T-helper 1 cell treated with Interleukin-12 subunit alpha and Interleukin-12 subunit beta and Interleukin-4 antibody, amounts not matched to agents 30 μg/mL and 1 μg/mL, for 36 hours (primary cell): Measurements from ENCODE around the gene ABCD1.

Source experiments
- H3K27ac Mint-ChIP-seq: one replicate; pipeline ENCODE4 v1.8.0; 2021; ENCODE audit warnings: mild to moderate bottlenecking, mixed read lengths
- H3K27me3 Mint-ChIP-seq: one replicate; pipeline ENCODE4 v1.8.0; 2021; ENCODE audit warnings: low read depth, mixed read lengths
- H3K36me3 Mint-ChIP-seq: one replicate; pipeline ENCODE4 v1.8.0; 2021; ENCODE audit warnings: low read depth, mixed read lengths
- H3K4me1 Mint-ChIP-seq: one replicate; pipeline ENCODE4 v1.8.0; 2021; ENCODE audit warnings: low read depth, mixed read lengths
- H3K4me3 Mint-ChIP-seq: one replicate; pipeline ENCODE4 v1.8.0; 2021; ENCODE audit warnings: mild to moderate bottlenecking, moderate library complexity, mixed read lengths
- H3K9me3 Mint-ChIP-seq: one replicate; pipeline ENCODE4 v1.8.0; 2021; ENCODE audit warnings: mixed read lengths

The ABCD1 gene

DNA sequence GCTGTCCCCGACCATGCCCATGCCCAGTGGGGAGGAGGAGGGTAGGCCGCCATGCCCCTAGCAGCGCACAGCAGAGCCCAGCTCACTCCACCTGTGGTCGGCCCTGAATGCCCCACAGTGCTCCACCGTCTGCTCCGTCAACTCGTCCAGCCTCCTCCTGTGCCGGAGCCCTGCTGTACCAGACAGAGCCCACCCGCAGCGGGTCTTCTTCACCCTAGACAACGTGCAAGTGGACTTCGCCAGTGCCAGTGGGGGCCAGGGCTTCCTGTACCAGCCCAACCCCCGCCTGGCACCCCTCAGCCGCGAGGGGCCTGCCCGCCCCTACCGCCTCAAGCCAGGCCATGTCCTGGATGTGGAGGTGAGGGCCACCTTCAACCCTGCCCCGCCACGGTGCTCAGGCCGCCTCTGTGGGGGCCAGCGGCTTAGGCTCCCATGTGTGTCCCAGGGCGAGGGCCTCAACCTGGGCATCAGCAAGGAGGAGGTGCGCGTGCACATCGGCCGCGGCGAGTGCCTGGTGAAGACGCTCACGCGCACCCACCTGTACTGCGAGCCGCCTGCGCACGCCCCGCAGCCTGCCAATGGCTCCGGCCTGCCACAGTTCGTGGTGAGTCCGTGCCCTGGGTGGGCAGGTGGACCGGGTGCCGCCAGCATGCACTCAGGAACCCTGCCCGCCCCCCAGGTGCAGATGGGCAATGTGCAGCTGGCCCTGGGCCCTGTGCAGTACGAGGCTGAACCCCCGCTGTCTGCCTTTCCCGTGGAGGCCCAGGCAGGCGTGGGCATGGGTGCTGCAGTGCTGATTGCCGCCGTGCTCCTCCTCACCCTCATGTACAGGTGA, 49.3 kb downstream of the ABCD1 start:
- Mint-ChIP-seq H3K27ac (no peak overlapping the region), H3K36me3 (no peaks in the 10 kb centered on the region), H3K4me1 (peaks cover 1% of the 10 kb centered on the region), H3K9me3 (no peaks in the 10 kb centered on the region), H3K4me3 (no peak overlapping the region), H3K27me3 (no peaks in the 10 kb centered on the region)

- Mint-ChIP-seq H3K27me3 (no peaks in the 10 kb centered on the region), H3K36me3 (no peaks in the 10 kb centered on the region), H3K9me3 (no peaks in the 10 kb centered on the region), H3K27ac (no peak overlapping the region), H3K4me3 (no peak overlapping the region), H3K4me1 (peaks cover 1% of the 10 kb centered on the region)
Measured at GRCh38 chrX:153774576-153775292, 50.1 kb downstream of the ABCD1 start.

- no peaks in the 10 kb centered on the region for H3K9me3 Mint-ChIP-seq
- H3K27ac Mint-ChIP-seq, result no peak overlapping the region
- H3K27me3 Mint-ChIP-seq, result peaks cover 3% of the 10 kb centered on the region
- H3K4me3 Mint-ChIP-seq, result no peak overlapping the region
- peaks cover 1% of the 10 kb centered on the region for H3K4me1 Mint-ChIP-seq
- no peaks in the 10 kb centered on the region for H3K36me3 Mint-ChIP-seq
Measured at GRCh38 chrX:153775293-153776119, 50.9 kb downstream of the ABCD1 start.

DNA sequence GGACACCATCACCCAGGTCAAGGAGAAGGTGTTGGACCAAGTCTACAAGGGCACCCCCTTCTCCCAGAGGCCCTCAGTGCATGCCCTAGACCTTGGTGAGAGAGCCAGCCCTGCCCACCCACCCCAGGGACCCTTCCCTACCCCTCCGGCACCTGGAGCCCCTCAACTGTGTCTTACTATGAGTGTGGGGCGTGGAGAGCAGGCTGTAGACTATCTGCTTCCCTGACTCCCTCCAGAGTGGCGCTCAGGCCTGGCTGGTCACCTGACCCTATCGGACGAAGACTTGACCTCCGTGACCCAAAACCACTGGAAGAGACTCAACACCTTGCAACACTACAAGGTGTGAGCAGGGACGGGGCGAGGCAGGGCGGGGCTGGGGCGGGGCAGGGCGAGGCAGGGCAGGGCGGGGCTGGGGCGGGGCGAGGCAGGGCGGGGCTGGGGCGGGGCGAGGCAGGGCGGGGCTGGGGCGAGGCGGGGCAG, 51.5 kb downstream of the ABCD1 start:
- H3K4me3 Mint-ChIP-seq, result no peak overlapping the region
- H3K27me3 Mint-ChIP-seq, result peaks cover 3% of the 10 kb centered on the region
- no peak overlapping the region for H3K27ac Mint-ChIP-seq
- peaks cover 1% of the 10 kb centered on the region for H3K4me1 Mint-ChIP-seq
- no peaks in the 10 kb centered on the region for H3K9me3 Mint-ChIP-seq
- no peaks in the 10 kb centered on the region for H3K36me3 Mint-ChIP-seq

DNA sequence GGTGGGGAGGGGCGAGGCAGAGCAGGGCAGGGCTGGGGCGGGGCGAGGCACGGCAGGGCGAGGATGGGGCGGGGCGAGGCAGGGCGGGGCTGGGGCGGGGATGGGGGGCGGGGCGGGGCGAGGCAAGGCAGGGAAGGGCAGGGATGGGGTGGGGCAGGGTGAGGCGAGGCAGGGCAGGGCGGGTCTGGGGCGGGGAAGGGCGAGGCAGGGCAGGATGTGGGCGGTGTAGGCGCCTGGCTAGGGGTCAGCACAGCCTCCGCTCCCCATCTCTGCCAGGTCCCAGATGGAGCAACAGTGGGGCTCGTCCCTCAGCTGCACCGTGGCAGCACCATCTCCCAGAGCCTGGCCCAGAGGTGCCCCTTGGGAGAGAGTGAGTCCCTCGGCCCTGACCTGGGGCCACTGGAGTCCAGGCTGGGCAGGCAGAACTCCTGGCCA, 52.0 kb downstream of the ABCD1 start:
- H3K4me3 Mint-ChIP-seq, result no peak overlapping the region
- peaks cover 3% of the 10 kb centered on the region for H3K27me3 Mint-ChIP-seq
- no peak overlapping the region for H3K27ac Mint-ChIP-seq
- no peaks in the 10 kb centered on the region for H3K36me3 Mint-ChIP-seq
- no peaks in the 10 kb centered on the region for H3K9me3 Mint-ChIP-seq
- peaks cover 1% of the 10 kb centered on the region for H3K4me1 Mint-ChIP-seq

DNA sequence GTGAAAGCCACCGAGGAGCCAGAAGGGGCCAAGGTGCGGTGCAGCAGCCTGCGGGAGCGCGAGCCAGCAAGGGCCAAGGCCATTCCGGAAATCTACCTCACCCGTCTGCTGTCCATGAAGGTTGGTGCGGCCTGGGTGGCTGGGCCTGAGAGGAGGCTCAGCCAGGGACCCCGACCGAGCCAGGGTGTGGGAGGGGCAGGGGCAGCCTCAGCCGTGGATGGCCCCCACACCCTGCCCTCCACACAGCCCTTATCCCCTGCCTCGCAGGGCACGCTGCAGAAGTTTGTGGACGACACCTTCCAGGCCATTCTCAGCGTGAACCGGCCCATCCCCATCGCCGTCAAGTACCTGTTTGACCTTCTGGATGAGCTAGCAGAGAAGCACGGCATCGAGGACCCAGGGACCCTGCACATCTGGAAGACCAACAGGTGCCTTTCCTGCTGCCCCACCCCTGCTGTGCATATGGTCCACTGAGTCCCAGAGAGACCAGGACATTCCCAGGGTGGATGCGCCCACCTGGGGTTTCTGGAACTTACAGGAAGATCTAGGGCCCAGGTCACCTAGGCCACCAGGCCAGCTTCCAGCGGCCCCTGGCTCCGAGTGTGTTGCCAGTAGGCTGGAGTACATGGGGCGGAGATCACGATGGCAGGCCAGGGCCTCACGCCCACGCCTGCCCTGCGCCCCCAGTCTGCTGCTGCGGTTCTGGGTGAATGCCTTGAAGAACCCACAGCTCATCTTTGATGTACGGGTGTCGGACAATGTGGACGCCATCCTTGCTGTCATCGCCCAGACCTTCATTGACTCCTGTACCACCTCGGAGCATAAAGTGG, 52.8 kb downstream of the ABCD1 start:
- Mint-ChIP-seq H3K27me3 (peaks cover 3% of the 10 kb centered on the region), H3K4me3 (no peak overlapping the region), H3K36me3 (no peaks in the 10 kb centered on the region), H3K9me3 (no peaks in the 10 kb centered on the region), H3K4me1 (peaks cover 1% of the 10 kb centered on the region), H3K27ac (no peak overlapping the region)

- Mint-ChIP-seq H3K4me3 (no peak overlapping the region), H3K36me3 (no peaks in the 10 kb centered on the region), H3K27ac (no peak overlapping the region), H3K9me3 (no peaks in the 10 kb centered on the region), H3K4me1 (peaks cover 1% of the 10 kb centered on the region), H3K27me3 (peaks cover 3% of the 10 kb centered on the region)
Measured at GRCh38 chrX:153778181-153778580, 53.5 kb downstream of the ABCD1 start.

DNA sequence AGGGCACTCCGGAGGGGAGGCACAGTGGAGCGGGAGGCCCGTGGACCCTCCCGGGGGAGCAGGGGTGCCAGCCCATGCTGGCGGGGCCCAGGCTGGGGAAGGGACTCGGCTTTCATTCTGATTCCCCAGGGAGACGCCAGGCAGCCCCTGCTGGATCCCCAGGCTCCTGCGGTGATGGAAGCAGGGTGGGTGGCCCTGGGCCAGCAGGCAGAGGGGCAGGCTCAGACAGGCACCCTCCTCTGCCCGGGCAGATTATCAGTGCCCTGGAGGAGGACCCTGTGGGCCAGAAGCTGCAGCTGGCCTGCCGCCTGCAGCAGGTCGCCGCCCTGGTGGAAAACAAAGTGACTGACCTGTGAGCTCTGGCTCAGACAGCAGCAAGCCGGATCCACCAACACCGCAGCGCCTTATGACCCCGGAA, 54.0 kb downstream of the ABCD1 start:
- H3K4me3 Mint-ChIP-seq, result no peak overlapping the region
- no peak overlapping the region for H3K27ac Mint-ChIP-seq
- peaks cover 1% of the 10 kb centered on the region for H3K4me1 Mint-ChIP-seq
- H3K36me3 Mint-ChIP-seq, result no peaks in the 10 kb centered on the region
- no peaks in the 10 kb centered on the region for H3K9me3 Mint-ChIP-seq
- peaks cover 3% of the 10 kb centered on the region for H3K27me3 Mint-ChIP-seq

GRCh38 chrX:153779891-153780677, 55.4 kb downstream of the ABCD1 start:
- Mint-ChIP-seq H3K36me3 (no peaks in the 10 kb centered on the region), H3K4me3 (no peak overlapping the region), H3K9me3 (no peaks in the 10 kb centered on the region), H3K27me3 (peaks cover 3% of the 10 kb centered on the region), H3K4me1 (peaks cover 1% of the 10 kb centered on the region), H3K27ac (no peak overlapping the region)

DNA sequence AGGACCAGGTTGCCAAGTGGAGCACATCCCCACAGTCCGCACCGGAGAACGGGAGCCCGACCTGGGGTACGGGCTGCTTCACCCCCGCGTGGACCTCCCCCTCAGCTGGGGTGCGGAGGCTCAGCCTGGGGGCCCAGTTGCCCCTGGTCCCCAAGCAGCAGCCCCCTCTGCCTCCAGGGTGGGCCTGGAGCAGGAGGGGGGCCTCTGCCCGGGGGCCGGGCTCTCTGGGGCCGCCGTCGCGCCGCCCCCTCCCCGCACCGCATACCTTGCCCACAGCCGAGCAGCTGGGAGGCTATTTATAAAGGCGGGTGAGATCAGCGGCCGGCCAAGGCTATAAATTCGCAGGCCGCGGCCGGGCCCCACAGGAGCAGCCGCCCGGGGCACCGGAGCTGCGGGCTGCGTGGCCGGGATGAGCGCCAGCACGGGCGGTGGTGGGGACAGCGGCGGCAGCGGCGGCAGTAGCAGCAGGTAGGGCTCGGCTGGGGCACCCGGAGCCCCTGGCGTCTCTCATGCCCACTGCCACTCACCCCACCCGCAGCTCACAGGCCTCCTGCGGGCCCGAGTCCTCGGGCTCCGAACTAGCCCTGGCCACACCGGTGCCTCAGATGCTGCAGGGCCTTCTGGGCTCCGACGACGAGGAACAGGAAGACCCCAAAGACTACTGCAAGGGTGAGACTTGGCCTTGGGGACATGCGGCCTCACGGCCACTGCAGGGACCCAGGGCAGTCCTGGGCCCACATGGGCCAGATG, 56.2 kb downstream of the ABCD1 start, which contains the start of gene SRPK3:
TSS of gene SRPK3 (plus strand) at position 364 of the 750 bp plus-strand sequence. CDS start at position 410, 46 bp downstream.
- H3K4me1 Mint-ChIP-seq, result peaks cover 1% of the 10 kb centered on the region
- H3K27ac Mint-ChIP-seq, result no peak within 1 kb of the TSS

DNA sequence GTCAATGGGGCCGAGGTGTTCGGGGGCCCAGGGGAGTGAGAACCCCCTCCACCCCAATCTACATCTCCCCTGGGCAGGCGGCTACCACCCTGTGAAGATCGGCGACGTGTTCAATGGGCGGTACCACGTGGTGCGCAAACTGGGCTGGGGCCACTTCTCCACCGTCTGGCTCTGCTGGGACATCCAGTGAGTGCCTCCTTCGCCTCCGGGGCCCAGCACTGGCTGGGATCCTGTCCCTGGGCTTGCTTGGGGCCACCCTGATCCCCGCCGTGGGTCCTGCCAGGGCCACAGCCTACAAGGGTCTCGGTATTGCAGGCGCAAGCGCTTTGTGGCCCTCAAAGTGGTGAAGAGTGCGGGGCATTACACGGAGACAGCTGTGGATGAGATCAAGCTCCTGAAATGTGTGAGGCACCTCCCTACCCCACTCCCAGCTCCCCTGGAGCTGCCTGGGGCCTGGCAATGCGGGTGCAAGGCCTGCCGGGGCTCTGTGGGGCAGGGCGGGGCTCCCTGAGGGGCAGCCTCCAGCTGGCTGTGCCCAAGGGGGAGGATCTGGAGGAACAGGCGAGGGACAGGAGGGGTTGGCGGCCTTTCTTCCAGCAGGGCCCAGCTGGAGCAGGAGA, 56.9 kb downstream of the ABCD1 start:
- H3K9me3 Mint-ChIP-seq, result no peaks in the 10 kb centered on the region
- no peaks in the 10 kb centered on the region for H3K36me3 Mint-ChIP-seq
- peaks cover 3% of the 10 kb centered on the region for H3K27me3 Mint-ChIP-seq
- H3K4me3 Mint-ChIP-seq, result no peak overlapping the region
- H3K4me1 Mint-ChIP-seq, result no peaks in the 10 kb centered on the region
- H3K27ac Mint-ChIP-seq, result no peak overlapping the region

More for the DNA sequence above, 56.2 kb downstream of the ABCD1 start, which contains the start of gene SRPK3:
- Mint-ChIP-seq H3K9me3 (no peaks in the 10 kb centered on the region), H3K27me3 (peaks cover 3% of the 10 kb centered on the region), H3K36me3 (no peaks in the 10 kb centered on the region), H3K4me3 (no peak within 1 kb of the TSS)

DNA sequence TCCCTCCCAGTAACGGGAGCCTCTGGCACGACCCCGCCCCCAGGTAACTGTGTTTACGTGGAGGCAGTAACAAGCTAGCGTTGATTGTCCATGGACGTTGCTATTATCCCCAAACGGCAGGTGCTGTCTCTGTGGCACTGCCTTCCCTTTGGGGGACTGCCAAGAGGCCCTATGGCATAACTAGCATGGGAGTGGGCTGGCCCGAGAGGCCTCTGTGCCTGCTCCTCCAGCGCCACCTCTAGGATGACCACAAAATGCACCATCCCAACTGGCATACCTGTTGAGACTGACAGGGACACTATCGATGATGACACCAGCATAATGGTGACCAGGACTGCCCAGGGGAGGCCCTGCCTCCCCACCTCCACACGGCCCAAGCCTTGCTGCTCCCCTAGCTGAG, 57.7 kb downstream of the ABCD1 start:
- Mint-ChIP-seq H3K9me3 (no peaks in the 10 kb centered on the region), H3K36me3 (no peaks in the 10 kb centered on the region), H3K4me1 (no peaks in the 10 kb centered on the region), H3K4me3 (no peak overlapping the region), H3K27ac (no peak overlapping the region), H3K27me3 (peaks cover 3% of the 10 kb centered on the region)
